Gastroesophageal sphincter (tissue), 3 donors: ENCODE measurements around the gene SMIM33.

Source experiments
- POLR2A ChIP-seq, 2 donors: fragments of 450-650 bp; IDR thresholded peaks; one replicate each; pipeline ENCODE4 v1.6.1; 2017; ENCODE audit warnings: antibody characterized with exemption in 2 of 2, mild to moderate bottlenecking in 2 of 2, moderate library complexity in 1 of 2
- TF ChIP-seq, protein P1 (sequence below), 4 experiments: fragments of 200-600 bp in 2 of 4; fragments of 450-650 bp in 2 of 4; sonication (generic) in 1 of 4; IDR thresholded peaks; one replicate each; pipeline ENCODE4 v1.5.1; 2017 to 2019; ENCODE audit warnings: antibody characterized with exemption in 4 of 4, mild to moderate bottlenecking in 2 of 4, moderate library complexity in 2 of 4

- TF ChIP-seq POLR2A (IDR thresholded peaks at IDR 0.05), result no peak
- TF ChIP-seq, protein P1, sequence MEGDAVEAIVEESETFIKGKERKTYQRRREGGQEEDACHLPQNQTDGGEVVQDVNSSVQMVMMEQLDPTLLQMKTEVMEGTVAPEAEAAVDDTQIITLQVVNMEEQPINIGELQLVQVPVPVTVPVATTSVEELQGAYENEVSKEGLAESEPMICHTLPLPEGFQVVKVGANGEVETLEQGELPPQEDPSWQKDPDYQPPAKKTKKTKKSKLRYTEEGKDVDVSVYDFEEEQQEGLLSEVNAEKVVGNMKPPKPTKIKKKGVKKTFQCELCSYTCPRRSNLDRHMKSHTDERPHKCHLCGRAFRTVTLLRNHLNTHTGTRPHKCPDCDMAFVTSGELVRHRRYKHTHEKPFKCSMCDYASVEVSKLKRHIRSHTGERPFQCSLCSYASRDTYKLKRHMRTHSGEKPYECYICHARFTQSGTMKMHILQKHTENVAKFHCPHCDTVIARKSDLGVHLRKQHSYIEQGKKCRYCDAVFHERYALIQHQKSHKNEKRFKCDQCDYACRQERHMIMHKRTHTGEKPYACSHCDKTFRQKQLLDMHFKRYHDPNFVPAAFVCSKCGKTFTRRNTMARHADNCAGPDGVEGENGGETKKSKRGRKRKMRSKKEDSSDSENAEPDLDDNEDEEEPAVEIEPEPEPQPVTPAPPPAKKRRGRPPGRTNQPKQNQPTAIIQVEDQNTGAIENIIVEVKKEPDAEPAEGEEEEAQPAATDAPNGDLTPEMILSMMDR (IDR thresholded peaks at IDR 0.05), result no peak
These were observed 30.6 kb downstream of the SMIM33 start for GRCh38 chr5:139501381-139501780.
